Natural killer cell (primary cell): ENCODE data around the gene PARD3B. TPM values are rescaled to one million over a fixed set of nuclear protein-coding genes. Genes with fewer than 3 reads are reported as not detected.

Experiments used
- ATAC-seq, 3 donors: fragments of 150-1000 bp in 2 of 3; fragments of 200-7000 bp in 1 of 3; cut with Tn5 transposase; 1 replicate in 1 of 3; 2 replicates in 2 of 3; pipeline ENCODE4 v1.10.0; 2021; ENCODE audit warnings: mild to moderate bottlenecking in 2 of 3, moderate library complexity in 2 of 3
- DNase-seq, 2 donors: peaks; one replicate each; pipeline versions ENCODE4 v3.0.0 to v3.0.0-alpha.2; 2013 to 2021; ENCODE audit warnings: mixed read lengths in 1 of 2
- H3K27ac ChIP-seq: one replicate; pipeline ENCODE4 v1.5.1; 2013; ENCODE audit warnings: mild to moderate bottlenecking, low read length
- H3K27me3 ChIP-seq: one replicate; pipeline ENCODE4 v1.6.1; 2013; ENCODE audit warnings: low read length; ENCODE audit not compliant: control insufficient read depth, insufficient read depth
- H3K36me3 ChIP-seq: one replicate; pipeline ENCODE4 v1.6.1; 2013; ENCODE audit warnings: low read length; ENCODE audit not compliant: control insufficient read depth, insufficient read depth
- H3K4me1 ChIP-seq: one replicate; pipeline ENCODE4 v1.6.1; 2013; ENCODE audit warnings: low read length; ENCODE audit not compliant: control insufficient read depth, insufficient read depth
- H3K4me3 ChIP-seq: one replicate; pipeline ENCODE4 v1.5.1; 2013; ENCODE audit warnings: low read length
- H3K9me3 ChIP-seq: one replicate; pipeline ENCODE4 v1.6.1; 2013; ENCODE audit warnings: low read length; ENCODE audit not compliant: control insufficient read depth, insufficient read depth
- H3K27ac Mint-ChIP-seq, 2 donors: one replicate each; pipeline ENCODE4 v1.8.0; 2022; ENCODE audit warnings: mild to moderate bottlenecking in 2 of 2, mixed read lengths in 2 of 2, moderate library complexity in 1 of 2
- H3K27me3 Mint-ChIP-seq, 2 donors: one replicate each; pipeline ENCODE4 v1.8.0; 2022; ENCODE audit warnings: low read depth in 2 of 2, mixed read lengths in 2 of 2
- H3K36me3 Mint-ChIP-seq: one replicate; pipeline ENCODE4 v1.8.0; 2022; ENCODE audit warnings: mixed read lengths
- H3K4me1 Mint-ChIP-seq, 2 donors: one replicate each; pipeline ENCODE4 v1.8.0; 2022; ENCODE audit warnings: mixed read lengths in 2 of 2
- H3K4me3 Mint-ChIP-seq: one replicate; pipeline ENCODE4 v1.8.0; 2022; ENCODE audit warnings: mild to moderate bottlenecking, moderate library complexity, mixed read lengths
- H3K9me3 Mint-ChIP-seq, 2 donors: one replicate each; pipeline ENCODE4 v1.8.0; 2022; ENCODE audit warnings: mixed read lengths in 2 of 2
- CTCF ChIP-seq: fragments of 200-600 bp; IDR thresholded peaks from one replicate; pipeline ENCODE4 v1.8.0; 2022; ENCODE audit warnings: antibody characterized with exemption
- WGBS: methylation state at CpG from one replicate; pipeline ENCODE4 v1.1.7; 2013; ENCODE audit warnings: missing lambda C conversion rate; ENCODE audit not compliant: insufficient coverage; 5-methylcytosine and 5-hydroxymethylcytosine counted together
- intact Hi-C: fragments of 100-400 bp; cut with micrococcal nuclease; formaldehyde crosslinking; loops from one replicate; pipeline ENCODE4 v1.14.2; 2022
- total RNA-seq, 4 donors: library from RNA; stranded (reverse); fragments of 120-200 nt in 1 of 4; gene quantifications; one replicate each; pipeline versions ENCODE4 v1.2.3 to v1.2.4, GENCODE V29; 2013 to 2022

Gene PARD3B
- total RNA-seq, 3 donors from 2014 or later (not counting 1 experiment from before 2014, with no cell fraction given): 0.13 to 0.45 TPM; not detected in 1

DNA sequence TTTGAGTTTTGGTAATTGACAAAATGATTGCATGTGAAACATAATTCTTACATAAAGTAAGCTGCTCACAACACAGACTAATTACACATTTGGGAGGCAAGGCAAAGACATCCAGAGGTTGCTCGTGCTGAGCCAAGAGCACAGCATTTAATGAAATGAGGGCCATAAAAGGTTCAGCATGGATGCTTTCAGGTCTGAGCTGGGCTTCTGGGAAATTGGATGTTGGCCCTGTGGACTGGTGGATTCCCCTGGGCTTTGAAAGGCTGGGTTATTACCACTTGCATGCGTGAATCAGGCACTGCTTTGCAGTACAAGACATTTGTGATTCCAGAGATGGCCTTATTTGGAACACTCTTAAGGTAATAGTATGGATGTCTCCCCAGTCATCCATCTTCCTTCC is 603.5 kb downstream of the PARD3B start:
- H3K9me3 Mint-ChIP-seq: no peaks in the 10 kb centered on the region
- Histone ChIP-seq H3K36me3 (no peaks in the 10 kb centered on the region), H3K4me3 (no peak overlapping the region), H3K27me3 (no peaks in the 10 kb centered on the region), H3K4me1 (no peaks in the 10 kb centered on the region), H3K9me3 (no peaks in the 10 kb centered on the region), H3K27ac (no peak overlapping the region)
- no peak overlapping the region for H3K27ac Mint-ChIP-seq
- H3K4me3 Mint-ChIP-seq: no peak overlapping the region
- TF ChIP-seq CTCF: no peak
- 76% methylated on average over 2 of the region's 2 CpGs for WGBS
- DNase-seq (no peak), ATAC-seq (no peak)
- intact Hi-C loops: no loop called here
- H3K4me1 Mint-ChIP-seq: no peaks in the 10 kb centered on the region
- no peaks in the 10 kb centered on the region for H3K36me3 Mint-ChIP-seq
- no peaks in the 10 kb centered on the region for H3K27me3 Mint-ChIP-seq

DNA sequence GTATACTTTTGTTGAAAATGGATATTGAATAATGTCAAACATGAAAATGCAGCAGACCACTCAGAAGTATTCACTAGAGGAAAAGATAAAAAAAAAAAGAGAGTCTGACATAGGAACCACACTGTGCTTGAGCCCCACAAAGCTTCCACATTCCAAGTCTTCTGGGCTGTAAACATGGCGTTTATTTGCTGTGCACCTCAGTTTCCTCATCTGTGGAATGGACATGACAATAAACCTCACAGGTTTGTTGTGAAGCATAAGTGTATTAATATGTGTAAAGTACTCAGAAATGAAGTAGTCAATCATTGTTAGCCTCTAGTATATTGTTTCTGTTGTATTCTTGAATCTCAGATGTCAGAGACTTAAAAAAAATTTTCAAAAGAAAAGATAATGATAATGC is 611.2 kb downstream of the PARD3B start:
- Mint-ChIP-seq H3K27me3 (no peaks in the 10 kb centered on the region), H3K36me3 (no peaks in the 10 kb centered on the region), H3K9me3 (no peaks in the 10 kb centered on the region), H3K4me1 (no peaks in the 10 kb centered on the region), H3K4me3 (no peak overlapping the region), H3K27ac (no peak overlapping the region)
- no peak for DNase-seq
- Histone ChIP-seq H3K36me3 (no peaks in the 10 kb centered on the region), H3K27me3 (no peaks in the 10 kb centered on the region), H3K9me3 (no peaks in the 10 kb centered on the region), H3K4me3 (no peak overlapping the region), H3K4me1 (no peaks in the 10 kb centered on the region), H3K27ac (no peak overlapping the region)
- intact Hi-C loops: no loop called here
- ATAC-seq: no peak
- no peak for TF ChIP-seq CTCF
- WGBS: 100% methylated on average over 1 of the region's 1 CpG

GRCh38 chr2:205158404-205158803 is 613.1 kb downstream of the PARD3B start:
- WGBS: 91% methylated on average over 5 of the region's 6 CpGs

More at GRCh38 chr2:205158404-205158803, 613.1 kb downstream of the PARD3B start:
- Histone ChIP-seq H3K4me3 (no peak overlapping the region), H3K36me3 (no peaks in the 10 kb centered on the region), H3K27me3 (no peaks in the 10 kb centered on the region), H3K9me3 (no peaks in the 10 kb centered on the region), H3K27ac (no peak overlapping the region), H3K4me1 (no peaks in the 10 kb centered on the region)
- Mint-ChIP-seq H3K27ac (no peak overlapping the region), H3K4me3 (no peak overlapping the region), H3K9me3 (no peaks in the 10 kb centered on the region), H3K36me3 (no peaks in the 10 kb centered on the region), H3K4me1 (no peaks in the 10 kb centered on the region), H3K27me3 (no peaks in the 10 kb centered on the region)
- TF ChIP-seq CTCF: no peak
- DNase-seq (no peak), ATAC-seq (no peak)
- intact Hi-C loops: no loop called here
